Lower leg skin (tissue), 4 donors: ENCODE results near the gene DNAJB4. TPM values are rescaled to one million over a fixed set of nuclear protein-coding genes. Genes with fewer than 3 reads are reported as not detected.
"Not testable (repeated sequence)": the region's sequence is repeated elsewhere in the genome, so short reads cannot be mapped to it uniquely, and the experiment has no call there.

Source experiments
- DNase-seq, 2 donors: peaks; one replicate each; pipeline ENCODE4 v3.0.0-alpha.2; 2019; ENCODE audit warnings: low spot score in 2 of 2
- H3K4me3 ChIP-seq: fragments of 200-600 bp; sonication (generic); 2 replicates; pipeline ENCODE4 v1.5.1; 2017; ENCODE audit warnings: mild to moderate bottlenecking, low read depth; ENCODE audit not compliant: poor library complexity, severe bottlenecking
- POLR2A ChIP-seq, 2 donors: fragments of 450-650 bp; IDR thresholded peaks; one replicate each; pipeline ENCODE4 v1.6.1; 2016 to 2017; ENCODE audit warnings: antibody characterized with exemption in 2 of 2, mild to moderate bottlenecking in 1 of 2, moderate library complexity in 1 of 2
- WGBS, 2 donors: methylation state at CpG; one replicate each; pipeline ENCODE4 v1.1.5; 2018; 5-methylcytosine and 5-hydroxymethylcytosine counted together
- intact Hi-C: fragments of 100-400 bp; cut with DNase I; formaldehyde crosslinking; loops from one replicate; pipeline ENCODE4 v1.15.0; 2023; ENCODE audit warnings: low total_unique reads
- total RNA-seq, 4 donors: library from RNA; depleted of rRNA; stranded (reverse); fragments of >200 nt; gene quantifications; one replicate each; pipeline ENCODE4 v1.1.0, GENCODE V29; 2016
- TF ChIP-seq, protein P1 (sequence below), 3 donors: fragments of 450-650 bp; IDR thresholded peaks; one replicate each; pipeline ENCODE4 v1.5.1; 2016; ENCODE audit warnings: antibody characterized with exemption in 3 of 3, mild to moderate bottlenecking in 3 of 3, moderate library complexity in 2 of 3

The DNAJB4 gene
- total RNA-seq, 4 donors from 2014 or later, result 9.3 to 15.5 (median 13.6) TPM

DNA sequence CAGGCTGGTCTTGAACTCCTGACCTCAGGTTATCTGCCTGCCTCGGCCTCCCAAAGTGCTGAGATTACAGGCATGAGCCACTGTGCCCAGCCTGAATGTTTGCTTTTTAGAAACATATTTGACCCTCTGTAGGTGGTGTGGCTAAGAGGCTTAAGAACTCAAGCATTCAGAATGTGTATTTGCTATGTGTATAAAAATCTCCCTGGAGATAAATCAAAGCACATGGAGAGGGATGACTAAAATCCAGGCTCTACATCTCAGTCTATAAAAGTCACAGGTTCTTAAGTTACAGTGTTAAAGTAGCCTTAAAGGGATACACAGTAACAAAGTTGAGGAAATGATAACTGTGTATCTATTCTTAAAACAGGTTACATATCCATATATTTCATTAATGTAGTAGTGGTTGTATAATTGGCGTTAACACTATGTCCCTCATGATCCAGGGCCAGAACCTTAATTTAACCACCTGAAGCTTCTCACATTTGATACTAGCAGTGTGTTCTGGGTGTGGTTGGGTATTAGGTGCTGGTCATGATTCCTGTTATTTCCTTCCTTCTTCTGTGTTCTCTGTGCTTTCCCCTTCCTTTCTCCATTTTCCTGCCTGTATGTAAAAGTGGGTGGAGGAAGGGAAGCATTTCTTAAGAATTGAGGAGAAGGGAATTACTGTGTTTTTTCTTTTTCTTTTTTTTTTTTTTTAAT, 57.2 kb downstream of the DNAJB4 start:
- 56 to 87% methylated on average over 2 of the region's 2 CpGs for WGBS, 2 donors
- TF ChIP-seq, protein P1, sequence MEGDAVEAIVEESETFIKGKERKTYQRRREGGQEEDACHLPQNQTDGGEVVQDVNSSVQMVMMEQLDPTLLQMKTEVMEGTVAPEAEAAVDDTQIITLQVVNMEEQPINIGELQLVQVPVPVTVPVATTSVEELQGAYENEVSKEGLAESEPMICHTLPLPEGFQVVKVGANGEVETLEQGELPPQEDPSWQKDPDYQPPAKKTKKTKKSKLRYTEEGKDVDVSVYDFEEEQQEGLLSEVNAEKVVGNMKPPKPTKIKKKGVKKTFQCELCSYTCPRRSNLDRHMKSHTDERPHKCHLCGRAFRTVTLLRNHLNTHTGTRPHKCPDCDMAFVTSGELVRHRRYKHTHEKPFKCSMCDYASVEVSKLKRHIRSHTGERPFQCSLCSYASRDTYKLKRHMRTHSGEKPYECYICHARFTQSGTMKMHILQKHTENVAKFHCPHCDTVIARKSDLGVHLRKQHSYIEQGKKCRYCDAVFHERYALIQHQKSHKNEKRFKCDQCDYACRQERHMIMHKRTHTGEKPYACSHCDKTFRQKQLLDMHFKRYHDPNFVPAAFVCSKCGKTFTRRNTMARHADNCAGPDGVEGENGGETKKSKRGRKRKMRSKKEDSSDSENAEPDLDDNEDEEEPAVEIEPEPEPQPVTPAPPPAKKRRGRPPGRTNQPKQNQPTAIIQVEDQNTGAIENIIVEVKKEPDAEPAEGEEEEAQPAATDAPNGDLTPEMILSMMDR (IDR thresholded peaks at IDR 0.05), result no peak
- TF ChIP-seq POLR2A (IDR thresholded peaks at IDR 0.05), result no peak
- intact Hi-C loops, result no loop called here
- DNase-seq, result no peak
- H3K4me3 ChIP-seq, result no peak overlapping the region

GRCh38 chr1:78064886-78065285, 60.1 kb downstream of the DNAJB4 start:
- DNase-seq, intact Hi-C loops, H3K4me3 ChIP-seq: not testable (repeated sequence)
- WGBS, 2 donors, result 88 to 89% methylated on average over 2 of the region's 2 CpGs

Other genes with a start within 250 kb of the DNAJB4 start
- 10 to 100 TPM; 38.4 to 54.6 (median 40.7) TPM for gene USP33, start 245.1 kb upstream of the DNAJB4 start, total RNA-seq
- 10 to 100 TPM in 1 of 4 donors, 1 to 10 TPM in 3; 7.7 to 13.6 (median 9.5) TPM for gene MIGA1, start 225.3 kb upstream of the DNAJB4 start, total RNA-seq
- 1 to 10 TPM in 3 of 4 donors, under 1 TPM in 1; 0.84 to 4.3 (median 2.0) TPM for gene NEXN, start 116.3 kb upstream of the DNAJB4 start, total RNA-seq
- 100 to 1,000 TPM in 1 of 4 donors, 10 to 100 TPM in 3; 48.7 to 105 (median 58.9) TPM for gene FUBP1, start 25.9 kb upstream of the DNAJB4 start, total RNA-seq
- 10 to 100 TPM in 1 of 4 donors, 1 to 10 TPM in 3; 3.0 to 12.3 (median 6.4) TPM for gene GIPC2, start 41.0 kb downstream of the DNAJB4 start, total RNA-seq